Upper lobe of right lung (tissue), 1 donor: ENCODE data around the gene TBC1D20. TPM values are rescaled to one million over a fixed set of nuclear protein-coding genes. Genes with fewer than 3 reads are reported as not detected.

Experiments
- ATAC-seq: fragments of 200-7000 bp; cut with Tn5 transposase; one replicate; pipeline ENCODE4 v1.9.1; 2020; ENCODE audit warnings: mild to moderate bottlenecking, moderate library complexity
- DNase-seq: peaks from one replicate; pipeline ENCODE4 v3.0.0-alpha.2; 2020
- H3K27ac ChIP-seq: fragments of 200-600 bp; one replicate; pipeline ENCODE4 v1.8.0; 2022
- H3K27me3 ChIP-seq: fragments of 200-600 bp; one replicate; pipeline ENCODE4 v1.8.0; 2022; ENCODE audit warnings: mild to moderate bottlenecking
- H3K36me3 ChIP-seq: fragments of 200-600 bp; one replicate; pipeline ENCODE4 v1.8.0; 2022
- H3K4me1 ChIP-seq: fragments of 200-600 bp; one replicate; pipeline ENCODE4 v1.8.0; 2022
- H3K4me3 ChIP-seq: fragments of 200-600 bp; one replicate; pipeline ENCODE4 v1.8.0; 2022; ENCODE audit warnings: mild to moderate bottlenecking
- H3K9me3 ChIP-seq: fragments of 200-600 bp; one replicate; pipeline ENCODE4 v1.8.0; 2022
- intact Hi-C: fragments of 100-400 bp; cut with DNase I; formaldehyde crosslinking; loops from one replicate; pipeline ENCODE4 v1.11.0; 2022
- total RNA-seq: library from RNA; stranded (reverse); fragmentation: NEBNext Ultra II Directional; extraction: Animal tissue kit (Norgen Biotek cat#: 25700); gene quantifications from one replicate; pipeline ENCODE4 v1.2.1, GENCODE V29; 2021
- TF ChIP-seq, protein P1 (sequence below): fragments of 200-600 bp; IDR thresholded peaks from one replicate; pipeline ENCODE4 v1.8.0; 2022; ENCODE audit warnings: antibody characterized with exemption
- donor health status: DM: no; HTN: yes; CAD: no; lungs with severe emphysema.

The TBC1D20 gene
- total RNA-seq, 1 donor from 2014 or later, result 38.4 TPM

GRCh38 chr20:444862-445426, 17.4 kb downstream of the TBC1D20 start:
- Histone ChIP-seq H3K27me3 (no peaks in the 10 kb centered on the region), H3K4me3 (no peak overlapping the region), H3K4me1 (peaks cover 11% of the 10 kb centered on the region), H3K27ac (no peak overlapping the region), H3K9me3 (no peaks in the 10 kb centered on the region), H3K36me3 (peaks cover 72% of the 10 kb centered on the region)
- intact Hi-C loops, result no loop called here
- DNase-seq (no peak), ATAC-seq (no peak)
- TF ChIP-seq, protein P1, sequence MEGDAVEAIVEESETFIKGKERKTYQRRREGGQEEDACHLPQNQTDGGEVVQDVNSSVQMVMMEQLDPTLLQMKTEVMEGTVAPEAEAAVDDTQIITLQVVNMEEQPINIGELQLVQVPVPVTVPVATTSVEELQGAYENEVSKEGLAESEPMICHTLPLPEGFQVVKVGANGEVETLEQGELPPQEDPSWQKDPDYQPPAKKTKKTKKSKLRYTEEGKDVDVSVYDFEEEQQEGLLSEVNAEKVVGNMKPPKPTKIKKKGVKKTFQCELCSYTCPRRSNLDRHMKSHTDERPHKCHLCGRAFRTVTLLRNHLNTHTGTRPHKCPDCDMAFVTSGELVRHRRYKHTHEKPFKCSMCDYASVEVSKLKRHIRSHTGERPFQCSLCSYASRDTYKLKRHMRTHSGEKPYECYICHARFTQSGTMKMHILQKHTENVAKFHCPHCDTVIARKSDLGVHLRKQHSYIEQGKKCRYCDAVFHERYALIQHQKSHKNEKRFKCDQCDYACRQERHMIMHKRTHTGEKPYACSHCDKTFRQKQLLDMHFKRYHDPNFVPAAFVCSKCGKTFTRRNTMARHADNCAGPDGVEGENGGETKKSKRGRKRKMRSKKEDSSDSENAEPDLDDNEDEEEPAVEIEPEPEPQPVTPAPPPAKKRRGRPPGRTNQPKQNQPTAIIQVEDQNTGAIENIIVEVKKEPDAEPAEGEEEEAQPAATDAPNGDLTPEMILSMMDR, result no peak

DNA sequence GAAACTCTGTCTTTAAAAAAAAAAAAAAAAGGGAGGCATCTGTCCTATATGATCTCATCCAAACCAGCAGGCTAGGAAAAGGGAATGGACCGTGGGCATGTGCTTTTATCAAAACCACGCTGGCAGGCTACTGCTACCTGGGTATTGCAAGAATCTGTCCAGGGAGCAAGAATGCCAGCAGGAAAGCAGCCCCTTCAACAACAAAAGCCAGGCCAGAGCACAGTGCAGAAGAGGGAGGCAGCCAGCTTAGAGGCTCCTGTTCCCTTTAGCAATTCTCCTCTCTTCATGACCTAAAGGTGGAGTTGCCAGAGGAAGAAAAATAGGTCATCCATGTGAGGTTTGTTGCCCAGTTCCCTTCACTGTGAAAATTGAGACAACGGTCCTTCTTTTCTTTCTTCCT, 18.2 kb downstream of the TBC1D20 start:
- no peak overlapping the region for H3K4me3 ChIP-seq
- TF ChIP-seq, protein P1, result no peak
- intact Hi-C loops, result no loop called here
- DNase-seq, result no peak
- peaks cover 12% of the 10 kb centered on the region for H3K4me1 ChIP-seq
- ATAC-seq, result no peak
- no peaks in the 10 kb centered on the region for H3K27me3 ChIP-seq
- H3K36me3 ChIP-seq, result peaks cover 77% of the 10 kb centered on the region
- no peaks in the 10 kb centered on the region for H3K9me3 ChIP-seq
- no peak overlapping the region for H3K27ac ChIP-seq

DNA sequence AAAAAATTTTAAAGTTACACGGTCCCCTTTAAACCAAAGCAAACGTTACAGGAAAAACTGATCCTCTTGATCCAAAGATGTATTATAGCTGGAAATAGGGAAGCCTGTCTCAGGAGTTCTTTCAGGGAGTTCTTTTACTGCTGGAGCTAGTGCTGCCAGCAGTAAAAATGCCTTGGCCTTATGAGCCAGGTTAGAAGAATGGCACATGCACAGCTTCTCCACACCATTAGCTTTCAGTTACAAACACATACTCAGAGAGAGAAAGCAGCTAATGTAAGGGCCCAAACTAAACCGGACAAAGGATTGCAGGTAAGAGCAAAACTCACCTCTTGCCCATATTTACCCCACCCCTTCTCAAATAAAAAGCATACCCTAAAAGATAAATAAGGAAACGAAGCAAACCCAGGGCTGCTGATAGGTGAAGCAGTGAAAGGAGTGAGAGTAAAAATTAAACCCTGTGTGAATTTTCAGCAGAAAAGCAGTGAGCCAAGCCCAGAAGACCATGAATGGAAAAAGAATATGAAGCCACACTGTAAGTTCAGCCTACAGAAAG, 19.0 kb downstream of the TBC1D20 start:
- Histone ChIP-seq H3K4me3 (no peak overlapping the region), H3K4me1 (peaks cover 20% of the 10 kb centered on the region), H3K9me3 (no peaks in the 10 kb centered on the region), H3K27ac (no peak overlapping the region), H3K36me3 (peaks cover 85% of the 10 kb centered on the region), H3K27me3 (no peaks in the 10 kb centered on the region)
- TF ChIP-seq, protein P1, result no peak
- no peak for ATAC-seq
- intact Hi-C loops, result no loop called here
- no peak for DNase-seq

DNA sequence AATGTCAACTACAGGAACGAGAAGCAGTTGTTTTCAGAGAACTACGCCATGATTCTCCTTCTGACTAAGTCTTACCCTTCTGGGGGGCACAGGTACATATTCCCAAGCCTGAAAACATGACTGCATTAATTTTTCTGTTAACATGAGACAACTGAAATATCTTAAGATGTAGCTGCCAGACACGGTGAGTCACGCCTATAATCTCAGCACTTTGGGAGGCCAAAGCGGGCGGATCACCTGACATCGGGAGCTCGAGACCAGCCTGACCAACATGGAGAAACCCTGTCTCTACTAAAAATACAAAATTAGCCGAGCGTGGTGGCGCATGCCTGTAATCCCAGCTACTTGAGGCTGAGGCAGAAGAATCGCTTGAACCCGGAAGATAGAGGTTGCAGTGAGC, 21.7 kb downstream of the TBC1D20 start:
- Histone ChIP-seq H3K27me3 (no peaks in the 10 kb centered on the region), H3K36me3 (peaks cover 94% of the 10 kb centered on the region), H3K4me3 (no peak overlapping the region), H3K27ac (no peak overlapping the region), H3K9me3 (no peaks in the 10 kb centered on the region), H3K4me1 (peaks cover 21% of the 10 kb centered on the region)
- DNase-seq, result no peak
- intact Hi-C loops, result no loop called here
- TF ChIP-seq, protein P1, result no peak
- no peak for ATAC-seq

GRCh38 chr20:440148-440547, 22.2 kb downstream of the TBC1D20 start:
- DNase-seq, result no peak
- Histone ChIP-seq H3K36me3 (peaks cover 94% of the 10 kb centered on the region), H3K27ac (no peak overlapping the region), H3K4me3 (no peak overlapping the region), H3K4me1 (peaks cover 18% of the 10 kb centered on the region), H3K27me3 (no peaks in the 10 kb centered on the region), H3K9me3 (no peaks in the 10 kb centered on the region)
- intact Hi-C loops, result no loop called here
- ATAC-seq, result no peak
- TF ChIP-seq, protein P1, result no peak
